Stimulated activated naive B cell treated with anti-CD40 and anti-IgM and Interleukin-4, amounts not matched to agents 10 μg/mL and 1 μg/mL and 100 μg/mL, for 72 hours (primary cell): ENCODE results near the gene PKP1.

Experiments used
- ATAC-seq, 2 donors: fragments of 150-1000 bp; cut with Tn5 transposase; replicated peaks; 2 replicates each; pipeline ENCODE4 v1.10.0; 2021; ENCODE audit warnings: moderate library complexity in 1 of 2
- DNase-seq: peaks from one replicate; pipeline ENCODE4 v3.0.0; 2021
- H3K27ac Mint-ChIP-seq: one replicate; pipeline ENCODE4 v1.8.0; 2022; ENCODE audit warnings: mild to moderate bottlenecking, mixed read lengths
- H3K27me3 Mint-ChIP-seq, 2 donors: one replicate each; pipeline ENCODE4 v1.8.0; 2022; ENCODE audit warnings: mixed read lengths in 2 of 2
- H3K36me3 Mint-ChIP-seq, 2 donors: one replicate each; pipeline ENCODE4 v1.8.0; 2022; ENCODE audit warnings: mixed read lengths in 2 of 2, mild to moderate bottlenecking in 1 of 2
- H3K4me1 Mint-ChIP-seq, 2 donors: one replicate each; pipeline ENCODE4 v1.8.0; 2022; ENCODE audit warnings: mixed read lengths in 2 of 2, mild to moderate bottlenecking in 1 of 2
- H3K4me3 Mint-ChIP-seq, 2 donors: one replicate each; pipeline ENCODE4 v1.8.0; 2022; ENCODE audit warnings: mild to moderate bottlenecking in 2 of 2, mixed read lengths in 2 of 2, moderate library complexity in 1 of 2
- H3K9me3 Mint-ChIP-seq, 2 donors: one replicate each; pipeline ENCODE4 v1.8.0; 2022; ENCODE audit warnings: mixed read lengths in 2 of 2, mild to moderate bottlenecking in 1 of 2

The PKP1 gene

DNA sequence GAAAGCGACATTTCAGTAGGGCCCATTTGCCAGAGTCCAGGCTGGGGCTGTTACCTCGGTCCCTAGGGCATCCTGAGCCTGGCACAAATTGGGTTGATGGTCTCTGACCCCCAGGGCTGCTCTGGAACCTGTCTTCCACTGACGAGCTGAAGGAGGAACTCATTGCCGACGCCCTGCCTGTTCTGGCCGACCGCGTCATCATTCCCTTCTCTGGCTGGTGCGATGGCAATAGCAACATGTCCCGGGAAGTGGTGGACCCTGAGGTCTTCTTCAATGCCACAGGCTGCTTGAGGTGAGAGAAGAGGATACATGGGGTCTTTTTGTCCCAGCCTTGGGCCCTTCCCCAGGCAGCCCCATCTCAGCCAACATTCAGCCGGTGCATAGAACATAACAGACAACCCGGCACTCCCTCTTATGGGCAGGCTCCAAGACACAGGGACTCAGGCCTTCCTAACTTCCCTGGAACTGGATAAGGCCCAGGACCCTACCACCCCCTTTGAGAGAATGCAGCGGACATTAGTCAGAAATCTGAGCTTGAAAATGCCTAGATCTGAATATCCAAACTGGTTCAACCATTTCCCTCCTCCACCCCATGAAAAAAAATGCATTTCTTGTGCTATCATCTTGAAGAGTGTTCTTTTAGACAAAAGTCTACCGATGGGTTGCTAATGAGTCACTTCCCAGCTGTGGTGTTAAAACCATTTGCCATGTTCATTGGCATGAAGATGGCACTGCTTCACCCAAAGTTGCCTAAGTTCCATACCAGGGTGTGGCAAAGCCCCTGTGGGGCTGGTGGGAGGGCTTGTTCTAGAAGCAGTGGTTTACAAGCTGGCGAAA, 35.4 kb downstream of the PKP1 start:
- ATAC-seq (no peak), DNase-seq (no peak)
- H3K36me3 Mint-ChIP-seq: no peaks in the 10 kb centered on the region
- no peak overlapping the region for H3K4me3 Mint-ChIP-seq
- H3K9me3 Mint-ChIP-seq: peaks cover 2 to 4% of the 10 kb centered on the region in 2 donors
- peaks cover 9 to 14% of the 10 kb centered on the region in 2 donors for H3K27me3 Mint-ChIP-seq
- no peak overlapping the region for H3K27ac Mint-ChIP-seq
- no peaks in the 10 kb centered on the region for H3K4me1 Mint-ChIP-seq

DNA sequence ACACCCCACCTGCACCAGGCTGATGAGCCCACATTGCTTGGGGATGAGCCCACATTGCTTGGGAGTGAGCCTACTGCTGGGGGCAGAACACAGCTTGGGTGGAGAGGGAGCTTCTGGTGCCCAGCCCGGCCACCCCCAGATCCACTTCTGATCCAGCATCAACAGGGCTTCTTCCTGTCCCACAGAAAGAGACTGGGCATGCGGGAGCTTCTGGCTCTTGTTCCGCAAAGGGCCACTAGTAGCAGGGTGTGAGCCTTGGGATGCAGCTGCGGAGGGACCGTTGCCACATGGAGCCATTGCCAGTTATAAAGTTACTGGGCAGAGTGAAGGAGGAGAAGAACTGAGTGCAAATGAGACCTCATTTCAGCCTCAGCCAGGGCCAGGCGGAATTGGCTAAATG, 36.3 kb downstream of the PKP1 start:
- Mint-ChIP-seq H3K27ac (no peak overlapping the region), H3K4me3 (no peak overlapping the region), H3K27me3 (peaks cover 9 to 11% of the 10 kb centered on the region in 2 donors), H3K36me3 (no peaks in the 10 kb centered on the region), H3K9me3 (peaks cover 2 to 4% of the 10 kb centered on the region in 2 donors), H3K4me1 (no peaks in the 10 kb centered on the region)
- ATAC-seq (no peak), DNase-seq (no peak)

DNA sequence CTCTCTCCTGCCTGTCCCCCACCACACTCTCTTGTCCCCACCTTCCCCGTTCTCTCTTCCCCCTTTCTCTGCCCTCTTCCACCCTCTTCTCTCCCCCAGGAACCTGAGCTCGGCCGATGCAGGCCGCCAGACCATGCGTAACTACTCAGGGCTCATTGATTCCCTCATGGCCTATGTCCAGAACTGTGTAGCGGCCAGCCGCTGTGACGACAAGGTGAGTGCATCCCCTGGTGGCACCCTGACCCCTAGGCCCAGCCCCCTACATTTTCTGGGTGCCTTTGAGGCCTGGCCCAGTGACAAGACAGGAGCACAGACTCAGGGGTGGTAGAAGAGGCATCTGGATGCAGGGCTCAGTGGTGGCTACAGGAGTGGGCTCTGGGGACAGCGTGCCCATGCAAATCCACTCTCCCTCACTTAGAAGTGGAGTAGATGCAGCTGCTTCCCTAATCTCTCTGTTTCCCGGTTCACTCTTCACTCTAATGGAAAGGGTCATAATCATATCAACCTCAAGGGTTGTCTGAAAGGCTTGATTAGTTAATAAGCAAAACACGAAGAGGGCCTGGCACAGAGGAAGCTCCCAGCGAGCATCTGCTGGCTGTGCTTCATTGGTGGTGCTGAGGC, 37.0 kb downstream of the PKP1 start:
- Mint-ChIP-seq H3K27me3 (peaks cover 6% of the 10 kb centered on the region in 2 donors), H3K4me1 (no peaks in the 10 kb centered on the region), H3K36me3 (no peaks in the 10 kb centered on the region), H3K4me3 (no peak overlapping the region), H3K27ac (no peak overlapping the region), H3K9me3 (peaks cover 2 to 4% of the 10 kb centered on the region in 2 donors)
- DNase-seq (no peak), ATAC-seq (no peak)

DNA sequence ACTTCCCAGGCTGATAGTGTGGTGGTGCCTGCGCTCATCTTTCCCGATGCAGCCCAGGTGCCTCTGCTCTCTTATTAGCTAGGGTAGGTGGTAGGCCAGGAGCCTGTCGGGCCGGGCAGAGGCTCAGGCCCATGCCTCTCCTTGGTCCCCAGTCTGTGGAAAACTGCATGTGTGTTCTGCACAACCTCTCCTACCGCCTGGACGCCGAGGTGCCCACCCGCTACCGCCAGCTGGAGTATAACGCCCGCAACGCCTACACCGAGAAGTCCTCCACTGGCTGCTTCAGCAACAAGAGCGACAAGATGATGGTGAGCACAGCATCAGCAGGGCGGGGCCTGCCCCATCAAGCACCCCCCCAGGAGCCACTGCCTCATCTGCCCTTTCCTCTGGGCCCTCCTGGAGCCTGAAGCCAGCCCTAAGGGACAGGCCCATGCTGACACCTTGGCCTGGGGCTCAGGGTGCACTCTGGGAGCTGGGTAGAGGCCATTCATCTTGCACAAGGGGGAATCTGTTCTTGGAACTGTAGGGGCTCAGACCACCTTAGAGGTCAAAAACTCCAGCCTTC, 38.6 kb downstream of the PKP1 start:
- ATAC-seq: no peak
- H3K4me1 Mint-ChIP-seq: no peaks in the 10 kb centered on the region

DNA sequence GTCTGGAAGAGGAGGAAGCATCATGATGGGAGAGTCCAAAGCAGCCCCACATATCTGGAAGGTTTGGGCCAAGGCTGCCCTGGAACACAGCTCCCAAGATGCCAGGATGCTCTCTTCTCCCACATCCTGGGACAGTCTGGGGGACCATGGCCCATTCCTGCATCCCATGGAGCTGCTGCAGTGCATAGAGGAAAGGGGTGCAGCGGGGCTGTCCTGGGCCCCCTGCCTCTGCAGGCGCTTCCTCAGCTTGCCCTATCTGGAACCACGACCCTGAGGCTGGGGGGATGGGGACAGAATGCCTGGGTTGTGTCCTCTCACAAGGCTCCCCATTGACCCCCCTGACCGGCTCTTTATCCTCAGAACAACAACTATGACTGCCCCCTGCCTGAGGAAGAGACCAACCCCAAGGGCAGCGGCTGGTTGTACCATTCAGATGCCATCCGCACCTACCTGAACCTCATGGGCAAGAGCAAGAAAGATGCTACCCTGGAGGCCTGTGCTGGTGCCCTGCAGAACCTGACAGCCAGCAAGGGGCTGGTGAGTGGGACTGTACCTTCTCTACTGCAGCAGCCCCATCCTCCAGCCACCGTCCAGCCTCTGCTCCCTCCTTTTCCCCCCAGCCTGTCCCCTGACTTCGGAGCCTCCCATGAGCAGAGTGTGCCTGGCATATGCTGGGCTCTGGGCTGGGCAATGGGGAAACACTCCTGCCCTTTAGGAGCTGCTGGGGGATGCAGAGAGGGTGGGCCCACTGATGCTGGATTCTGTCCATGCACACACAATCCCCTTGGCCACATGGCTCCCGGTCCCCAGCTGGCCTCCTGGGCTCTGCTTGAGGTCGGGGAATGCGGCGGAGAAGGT, 39.6 kb downstream of the PKP1 start:
- no peak overlapping the region for H3K27ac Mint-ChIP-seq
- no peak for ATAC-seq
- DNase-seq: no peak
- H3K36me3 Mint-ChIP-seq: no peaks in the 10 kb centered on the region
- H3K9me3 Mint-ChIP-seq: no peaks in the 10 kb centered on the region
- no peak overlapping the region for H3K4me3 Mint-ChIP-seq
- no peaks in the 10 kb centered on the region for H3K27me3 Mint-ChIP-seq
- H3K4me1 Mint-ChIP-seq: no peaks in the 10 kb centered on the region

More for the DNA sequence above, 38.6 kb downstream of the PKP1 start:
- no peak for DNase-seq
- Mint-ChIP-seq H3K36me3 (no peaks in the 10 kb centered on the region), H3K9me3 (no peaks in the 10 kb centered on the region), H3K27ac (no peak overlapping the region), H3K4me3 (no peak overlapping the region), H3K27me3 (no peaks in the 10 kb centered on the region)

DNA sequence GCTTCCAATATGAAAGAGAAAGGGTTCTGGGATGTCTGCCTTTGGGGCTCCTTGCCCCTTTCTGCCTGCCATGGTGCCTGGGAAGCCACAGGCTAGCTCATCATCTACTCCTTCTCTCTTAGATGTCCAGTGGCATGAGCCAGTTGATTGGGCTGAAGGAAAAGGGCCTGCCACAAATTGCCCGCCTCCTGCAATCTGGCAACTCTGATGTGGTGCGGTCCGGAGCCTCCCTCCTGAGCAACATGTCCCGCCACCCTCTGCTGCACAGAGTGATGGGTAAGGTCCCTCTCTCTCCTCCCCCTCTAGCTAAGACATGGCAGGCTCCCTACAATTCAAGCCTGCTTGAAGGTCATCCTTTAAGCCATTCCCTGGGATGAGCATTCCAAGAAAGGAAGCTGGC, 41.0 kb downstream of the PKP1 start:
- no peak overlapping the region for H3K27ac Mint-ChIP-seq
- ATAC-seq: no peak
- DNase-seq: no peak
- H3K27me3 Mint-ChIP-seq: no peaks in the 10 kb centered on the region
- no peak overlapping the region for H3K4me3 Mint-ChIP-seq
- H3K9me3 Mint-ChIP-seq: no peaks in the 10 kb centered on the region
- H3K4me1 Mint-ChIP-seq: no peaks in the 10 kb centered on the region
- no peaks in the 10 kb centered on the region for H3K36me3 Mint-ChIP-seq

DNA sequence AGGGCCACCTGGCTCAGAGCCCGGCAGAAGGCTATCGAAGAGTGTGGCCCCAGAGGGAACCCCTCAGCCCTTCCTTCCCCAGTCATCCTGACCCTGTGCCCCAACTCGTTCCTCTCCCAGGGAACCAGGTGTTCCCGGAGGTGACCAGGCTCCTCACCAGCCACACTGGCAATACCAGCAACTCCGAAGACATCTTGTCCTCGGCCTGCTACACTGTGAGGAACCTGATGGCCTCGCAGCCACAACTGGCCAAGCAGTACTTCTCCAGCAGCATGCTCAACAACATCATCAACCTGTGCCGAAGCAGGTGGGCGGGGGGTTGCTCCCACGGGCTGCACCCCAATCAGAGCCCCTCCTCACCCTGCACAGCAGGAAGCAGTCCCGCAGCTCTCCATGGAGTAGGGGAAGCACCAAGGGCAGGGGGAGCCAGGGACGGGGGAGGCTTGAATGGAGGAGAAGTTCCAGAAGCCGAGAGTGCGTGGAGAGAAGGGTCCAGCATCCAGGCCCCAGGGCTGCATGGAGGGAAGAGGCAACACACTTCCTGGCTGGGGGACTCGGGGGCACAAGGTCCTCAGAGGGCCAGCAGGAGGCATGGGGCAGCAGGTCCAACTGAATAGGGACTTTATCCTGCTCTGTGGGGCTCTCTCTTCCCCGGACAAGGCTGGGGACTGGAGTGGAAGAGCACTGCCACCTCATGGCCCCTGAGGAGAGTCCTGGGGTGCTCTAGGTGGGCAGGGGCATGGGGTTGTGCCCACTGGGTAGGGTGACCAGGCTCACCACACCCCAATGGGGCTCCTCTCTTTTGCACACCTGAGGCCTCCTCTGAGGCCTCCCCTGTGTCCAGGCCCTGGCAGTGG, 41.7 kb downstream of the PKP1 start:
- Mint-ChIP-seq H3K9me3 (no peaks in the 10 kb centered on the region), H3K27me3 (no peaks in the 10 kb centered on the region), H3K27ac (no peak overlapping the region), H3K4me3 (no peak overlapping the region), H3K4me1 (no peaks in the 10 kb centered on the region), H3K36me3 (no peaks in the 10 kb centered on the region)
- no peak for ATAC-seq
- no peak for DNase-seq

DNA sequence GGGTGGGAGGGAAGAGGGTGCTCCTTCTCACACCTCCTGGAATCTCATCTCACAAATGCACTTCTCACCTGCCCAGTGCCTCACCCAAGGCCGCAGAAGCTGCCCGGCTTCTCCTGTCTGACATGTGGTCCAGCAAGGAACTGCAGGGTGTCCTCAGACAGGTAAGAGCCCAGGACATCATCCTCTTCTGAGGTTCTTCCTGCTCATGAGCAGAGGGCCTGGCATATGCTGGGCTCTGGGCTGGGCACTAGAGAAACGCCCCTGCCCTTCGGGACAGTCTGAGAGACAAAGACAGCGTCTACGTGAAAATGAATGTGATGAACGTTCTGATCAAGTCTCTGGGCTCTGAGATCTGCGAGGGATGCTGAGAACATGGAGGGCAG, 42.4 kb downstream of the PKP1 start:
- DNase-seq (no peak), ATAC-seq (no peak)
- H3K9me3 Mint-ChIP-seq: no peaks in the 10 kb centered on the region
- no peak overlapping the region for H3K4me3 Mint-ChIP-seq
- H3K4me1 Mint-ChIP-seq: no peaks in the 10 kb centered on the region
- no peaks in the 10 kb centered on the region for H3K36me3 Mint-ChIP-seq
- H3K27me3 Mint-ChIP-seq: no peaks in the 10 kb centered on the region
- H3K27ac Mint-ChIP-seq: no peak overlapping the region

DNA sequence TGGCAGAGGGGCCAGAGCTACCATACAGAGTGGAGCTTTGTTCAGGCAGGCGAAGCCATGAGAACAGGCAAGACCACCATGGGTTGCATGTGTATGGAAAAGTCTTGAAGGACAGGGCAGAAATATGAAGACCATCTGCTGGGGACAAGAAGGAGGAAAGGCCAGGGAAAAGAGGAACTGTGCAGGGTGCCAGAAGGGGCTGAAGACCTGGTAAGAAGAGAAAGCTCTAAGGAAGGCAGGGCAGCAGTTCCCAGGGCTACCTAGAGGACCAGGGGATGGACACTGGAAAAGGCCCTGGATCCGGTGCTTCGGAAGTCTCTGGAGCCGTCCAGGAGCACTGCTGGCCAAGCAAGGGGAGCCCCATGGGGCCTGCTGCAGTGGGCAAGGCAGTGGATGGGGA, 43.4 kb downstream of the PKP1 start:
- Mint-ChIP-seq H3K4me3 (no peak overlapping the region), H3K9me3 (no peaks in the 10 kb centered on the region), H3K4me1 (no peaks in the 10 kb centered on the region), H3K27me3 (no peaks in the 10 kb centered on the region), H3K27ac (no peak overlapping the region), H3K36me3 (no peaks in the 10 kb centered on the region)
- DNase-seq (no peak), ATAC-seq (no peak)

DNA sequence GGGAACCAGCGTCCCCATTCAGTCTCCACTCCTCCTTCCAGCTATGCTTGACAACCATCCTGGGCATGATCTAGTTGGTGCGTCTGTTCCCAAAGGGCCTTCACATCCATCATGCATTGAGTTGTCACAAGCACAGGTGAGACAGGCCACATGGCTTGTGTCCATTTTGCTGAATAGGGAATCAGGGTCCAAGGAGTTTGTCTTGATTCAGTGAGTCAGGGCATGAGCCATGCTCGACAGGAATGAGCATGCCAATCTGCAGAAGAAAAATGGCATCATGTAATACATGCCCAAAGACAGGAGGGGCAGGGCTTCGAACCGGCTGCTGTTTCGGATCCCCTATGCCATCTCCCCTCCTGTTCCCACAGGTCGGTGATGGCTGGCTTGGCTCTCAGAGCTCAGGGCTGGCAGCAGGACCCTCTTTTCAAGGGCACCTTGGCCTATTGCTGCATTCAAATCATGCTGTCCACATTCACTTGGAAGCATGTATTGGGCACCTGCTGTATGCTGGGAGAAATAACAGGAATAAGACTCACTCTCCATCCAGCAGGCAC, 44.5 kb downstream of the PKP1 start:
- no peaks in the 10 kb centered on the region for H3K9me3 Mint-ChIP-seq
- no peak overlapping the region for H3K27ac Mint-ChIP-seq
- H3K4me1 Mint-ChIP-seq: no peaks in the 10 kb centered on the region
- no peak overlapping the region for H3K4me3 Mint-ChIP-seq
- DNase-seq (no peak), ATAC-seq (no peak)
- no peaks in the 10 kb centered on the region for H3K36me3 Mint-ChIP-seq
- no peaks in the 10 kb centered on the region for H3K27me3 Mint-ChIP-seq

DNA sequence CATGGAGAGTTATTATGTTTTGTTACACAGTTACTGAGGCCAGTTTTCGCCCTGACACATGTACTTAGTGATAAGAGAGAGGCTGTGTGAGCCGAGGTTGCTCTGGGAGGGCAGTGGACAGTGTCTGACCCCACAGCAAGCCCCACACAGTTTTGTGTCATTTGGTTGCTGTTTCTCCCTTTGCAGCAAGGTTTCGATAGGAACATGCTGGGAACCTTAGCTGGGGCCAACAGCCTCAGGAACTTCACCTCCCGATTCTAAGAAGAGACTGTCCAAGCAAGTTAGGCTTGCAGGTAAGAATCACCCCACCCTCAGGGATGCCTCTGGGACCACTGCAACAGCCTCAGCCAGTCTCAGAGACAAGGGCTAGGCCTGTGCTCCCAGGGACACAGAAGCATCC, 45.3 kb downstream of the PKP1 start:
- ATAC-seq (no peak), DNase-seq (no peak)
- Mint-ChIP-seq H3K9me3 (no peaks in the 10 kb centered on the region), H3K27ac (no peak overlapping the region), H3K27me3 (peaks cover 0 to 3% of the 10 kb centered on the region in 2 donors), H3K4me1 (no peaks in the 10 kb centered on the region), H3K36me3 (no peaks in the 10 kb centered on the region), H3K4me3 (no peak overlapping the region)

DNA sequence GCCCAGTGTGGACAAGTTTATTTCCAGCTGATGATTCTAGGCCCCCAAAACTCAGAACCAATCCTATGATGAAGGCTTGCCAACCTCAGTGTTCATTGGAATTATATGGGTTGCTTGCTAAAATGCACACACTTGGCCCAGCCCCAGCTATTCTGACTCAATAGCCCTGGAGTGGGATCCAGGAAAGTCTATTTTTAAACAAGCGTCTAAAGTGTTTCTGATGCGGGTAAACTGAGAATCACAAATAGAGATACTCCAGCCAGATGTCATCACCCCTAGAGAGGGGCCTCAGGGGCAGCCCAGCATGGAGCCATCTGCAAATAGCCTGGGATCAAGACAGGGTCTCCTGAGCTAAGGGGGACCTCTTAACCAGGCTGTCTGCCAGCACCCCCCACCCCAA, 46.0 kb downstream of the PKP1 start:
- ATAC-seq: no peak
- no peaks in the 10 kb centered on the region for H3K4me1 Mint-ChIP-seq
- H3K36me3 Mint-ChIP-seq: no peaks in the 10 kb centered on the region
- no peak for DNase-seq
- no peak overlapping the region for H3K27ac Mint-ChIP-seq
- no peak overlapping the region for H3K4me3 Mint-ChIP-seq
- H3K27me3 Mint-ChIP-seq: peaks cover 0 to 3% of the 10 kb centered on the region in 2 donors
- H3K9me3 Mint-ChIP-seq: no peaks in the 10 kb centered on the region

DNA sequence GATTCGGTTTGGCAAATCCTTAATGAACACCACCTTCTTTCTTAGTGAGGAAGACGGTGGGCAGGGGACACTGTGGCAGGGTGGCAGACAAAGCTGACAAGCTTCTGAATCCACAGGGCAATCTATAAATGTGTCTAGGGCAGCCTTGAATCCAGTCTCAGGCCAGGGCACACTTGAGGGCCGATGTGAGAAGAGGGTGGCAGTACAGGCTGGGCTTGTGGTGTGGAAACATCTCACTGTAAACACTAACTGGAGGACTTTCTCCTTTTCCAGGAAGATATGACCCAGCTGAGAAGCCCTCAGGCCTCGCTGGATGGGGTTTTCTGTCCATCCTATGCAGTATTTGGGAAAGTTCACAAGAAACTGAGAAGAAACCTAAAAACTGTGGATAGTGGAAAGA, 46.5 kb downstream of the PKP1 start:
- no peaks in the 10 kb centered on the region for H3K9me3 Mint-ChIP-seq
- no peaks in the 10 kb centered on the region for H3K36me3 Mint-ChIP-seq
- DNase-seq (no peak), ATAC-seq (no peak)
- H3K4me1 Mint-ChIP-seq: no peaks in the 10 kb centered on the region
- H3K27me3 Mint-ChIP-seq: peaks cover 0 to 3% of the 10 kb centered on the region in 2 donors
- H3K4me3 Mint-ChIP-seq: no peak overlapping the region
- no peak overlapping the region for H3K27ac Mint-ChIP-seq
